ENCODE measurements around the gene CAPN5.

Gene CAPN5

GRCh38 chr11:77175021-77175842 is 108.5 kb downstream of the CAPN5 start:
- no CpG with 5 or more reads among the region's 15 CpGs for WGBS (ENCODE audit: extremely low coverage, insufficient coverage, insufficient read length)
- H3K18ac ChIP-seq (ENCODE audit: low read length): no peak overlapping the region

More at GRCh38 chr11:77175021-77175842, 108.5 kb downstream of the CAPN5 start:
- H2BK12ac ChIP-seq (ENCODE audit: low read length): no peak overlapping the region
- H2BK5ac ChIP-seq (ENCODE audit: low read depth, low read length, poor library complexity): no peak overlapping the region
- H3K4me1 ChIP-seq (ENCODE audit: control insufficient read depth in 1 of 2, insufficient read depth in 2 of 2, low read length in 2 of 2): peaks cover 23 to 24% of the 10 kb centered on the region in 2 experiments
- no peak overlapping the region for H3K14ac ChIP-seq (ENCODE audit: low read length)
- no peak overlapping the region for H4K8ac ChIP-seq (ENCODE audit: low read depth, low read length)
- H4K91ac ChIP-seq (ENCODE audit: low read depth, low read length): no peak overlapping the region
- H3K27ac ChIP-seq (ENCODE audit: low read depth, low read length): no peak overlapping the region
- H3K36me3 ChIP-seq (ENCODE audit: control insufficient read depth in 1 of 2, insufficient read depth in 2 of 2, low read length in 2 of 2): no peaks in the 10 kb centered on the region
- H3K9me3 ChIP-seq (ENCODE audit: insufficient read depth, low read depth, low read length): peaks cover 3% of the 10 kb centered on the region
- no peak overlapping the region for H2AFZ ChIP-seq (ENCODE audit: insufficient read depth, low read length, poor library complexity)
- H3K9ac ChIP-seq (ENCODE audit: low read length): no peak overlapping the region
- DNase-seq: no peak
- H4K12ac ChIP-seq (ENCODE audit: low read depth, low read length): no peak overlapping the region
- H3K23ac ChIP-seq (ENCODE audit: low read length): no peak overlapping the region
- H3K4me3 ChIP-seq (ENCODE audit: low read depth, low read length): no peak overlapping the region
- no peak overlapping the region for H2BK120ac ChIP-seq (ENCODE audit: insufficient read depth, low read length, poor library complexity)
- H3K79me2 ChIP-seq (ENCODE audit: control insufficient read depth, insufficient read depth, low read length, poor library complexity): peaks cover 1% of the 10 kb centered on the region
- peaks cover 5% of the 10 kb centered on the region for H3K79me1 ChIP-seq (ENCODE audit: low read length)
- H3K4ac ChIP-seq (ENCODE audit: low read depth, low read length): no peak overlapping the region
- no peak overlapping the region for H3K4me2 ChIP-seq (ENCODE audit: low read length)
- no peak overlapping the region for H2AK5ac ChIP-seq (ENCODE audit: low read length)
- no peaks in the 10 kb centered on the region for H3K27me3 ChIP-seq (ENCODE audit: insufficient read depth, low read length)
